Body of pancreas (tissue), 4 donors: ENCODE measurements around the gene BRIP1. TPM values are rescaled to one million over a fixed set of nuclear protein-coding genes. Genes with fewer than 3 reads are reported as not detected.

ENCODE experiments used
- ATAC-seq: fragments of 150-250 bp; one replicate; pipeline ENCODE4 v1.9.1; 2016
- DNase-seq, 4 donors: peaks; one replicate each; pipeline ENCODE4 v3.0.0-alpha.2; 2019
- H3K27ac ChIP-seq, 4 donors: fragments of 200-600 bp; sonication (generic); 1 replicate in 3 of 4; 2 replicates in 1 of 4; pipeline versions ENCODE4 v1.5.1 to v1.6.1; 2016 to 2019; ENCODE audit warnings: mild to moderate bottlenecking in 1 of 4, mixed read lengths in 1 of 4, moderate library complexity in 1 of 4
- H3K27me3 ChIP-seq, 2 donors: fragments of 200-600 bp; sonication (generic); one replicate each; pipeline ENCODE4 v1.6.0; 2016; ENCODE audit warnings: mild to moderate bottlenecking in 1 of 2
- H3K36me3 ChIP-seq, 2 donors: fragments of 200-600 bp; sonication (generic); replicated peaks in 1 of 2; 2 replicates each; pipeline ENCODE4 v1.5.1; 2016; ENCODE audit warnings: low read depth in 2 of 2; ENCODE audit not compliant: insufficient read depth in 1 of 2
- H3K4me1 ChIP-seq: fragments of 200-600 bp; sonication (generic); one replicate; pipeline ENCODE4 v1.6.0; 2016
- H3K4me3 ChIP-seq, 2 donors: fragments of 200-600 bp; sonication (generic); 1 replicate in 1 of 2; 2 replicates in 1 of 2; pipeline ENCODE4 v1.5.1; 2016 to 2019
- H3K9me3 ChIP-seq, 3 donors: fragments of 200-600 bp; sonication (generic); 1 replicate in 2 of 3; 2 replicates in 1 of 3; pipeline ENCODE4 v1.5.1; 2016
- POLR2A ChIP-seq, 3 donors: fragments of 450-650 bp; IDR thresholded peaks; one replicate each; pipeline ENCODE4 v1.6.1; 2016; ENCODE audit warnings: antibody characterized with exemption in 3 of 3, mild to moderate bottlenecking in 2 of 3
- WGBS, 2 donors: methylation state at CpG; one replicate each; pipeline ENCODE4 v1.1.5; 2017; 5-methylcytosine and 5-hydroxymethylcytosine counted together
- intact Hi-C: fragments of 100-400 bp; cut with DNase I; formaldehyde crosslinking; loops from one replicate; pipeline ENCODE4 v1.15.1; 2023
- total RNA-seq, 2 donors: library from RNA; depleted of rRNA; stranded (reverse); fragments of >200 nt; gene quantifications; one replicate each; pipeline ENCODE4 v1.1.0, GENCODE V29; 2016
- TF ChIP-seq, protein P1 (sequence below), 7 experiments: fragments of 450-650 bp in 4 of 7; fragments of 200-600 bp in 3 of 7; sonication (generic) in 3 of 7; IDR thresholded peaks; one replicate each; pipeline ENCODE4 v1.5.1; 2016 to 2019; ENCODE audit warnings: antibody characterized with exemption in 7 of 7

Gene BRIP1
- total RNA-seq, 2 donors from 2014 or later: under 0.01 to 0.33 TPM

- Histone ChIP-seq H3K4me3 (no peak overlapping the region), H3K9me3 (no peaks in the 10 kb centered on the region), H3K36me3 (no peaks in the 10 kb centered on the region), H3K27ac (no peak overlapping the region), H3K27me3 (no peaks in the 10 kb centered on the region), H3K4me1 (no peaks in the 10 kb centered on the region)
- DNase-seq (no peak), ATAC-seq (no peak)
- no peak for TF ChIP-seq POLR2A (IDR thresholded peaks at IDR 0.05)
- TF ChIP-seq, protein P1, sequence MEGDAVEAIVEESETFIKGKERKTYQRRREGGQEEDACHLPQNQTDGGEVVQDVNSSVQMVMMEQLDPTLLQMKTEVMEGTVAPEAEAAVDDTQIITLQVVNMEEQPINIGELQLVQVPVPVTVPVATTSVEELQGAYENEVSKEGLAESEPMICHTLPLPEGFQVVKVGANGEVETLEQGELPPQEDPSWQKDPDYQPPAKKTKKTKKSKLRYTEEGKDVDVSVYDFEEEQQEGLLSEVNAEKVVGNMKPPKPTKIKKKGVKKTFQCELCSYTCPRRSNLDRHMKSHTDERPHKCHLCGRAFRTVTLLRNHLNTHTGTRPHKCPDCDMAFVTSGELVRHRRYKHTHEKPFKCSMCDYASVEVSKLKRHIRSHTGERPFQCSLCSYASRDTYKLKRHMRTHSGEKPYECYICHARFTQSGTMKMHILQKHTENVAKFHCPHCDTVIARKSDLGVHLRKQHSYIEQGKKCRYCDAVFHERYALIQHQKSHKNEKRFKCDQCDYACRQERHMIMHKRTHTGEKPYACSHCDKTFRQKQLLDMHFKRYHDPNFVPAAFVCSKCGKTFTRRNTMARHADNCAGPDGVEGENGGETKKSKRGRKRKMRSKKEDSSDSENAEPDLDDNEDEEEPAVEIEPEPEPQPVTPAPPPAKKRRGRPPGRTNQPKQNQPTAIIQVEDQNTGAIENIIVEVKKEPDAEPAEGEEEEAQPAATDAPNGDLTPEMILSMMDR (IDR thresholded peaks at IDR 0.05): no peak
- intact Hi-C loops: no loop called here
- WGBS, 2 donors: 95 to 96% methylated on average over 3 of the region's 3 CpGs
Observed at GRCh38 chr17:61817452-61817851, 45.9 kb downstream of the BRIP1 start.

GRCh38 chr17:61816538-61816937 is 46.8 kb downstream of the BRIP1 start:
- H3K9me3 ChIP-seq: no peaks in the 10 kb centered on the region
- no peak for TF ChIP-seq POLR2A (IDR thresholded peaks at IDR 0.05)
- TF ChIP-seq, protein P1 (IDR thresholded peaks at IDR 0.05): no peak
- H3K4me1 ChIP-seq: no peaks in the 10 kb centered on the region
- DNase-seq (no peak), ATAC-seq (no peak)
- 55 to 69% methylated on average over 4 of the region's 4 CpGs for WGBS, 2 donors
- no peak overlapping the region for H3K27ac ChIP-seq
- intact Hi-C loops: no loop called here
- H3K36me3 ChIP-seq: no peaks in the 10 kb centered on the region
- no peak overlapping the region for H3K4me3 ChIP-seq
- H3K27me3 ChIP-seq: no peaks in the 10 kb centered on the region

DNA sequence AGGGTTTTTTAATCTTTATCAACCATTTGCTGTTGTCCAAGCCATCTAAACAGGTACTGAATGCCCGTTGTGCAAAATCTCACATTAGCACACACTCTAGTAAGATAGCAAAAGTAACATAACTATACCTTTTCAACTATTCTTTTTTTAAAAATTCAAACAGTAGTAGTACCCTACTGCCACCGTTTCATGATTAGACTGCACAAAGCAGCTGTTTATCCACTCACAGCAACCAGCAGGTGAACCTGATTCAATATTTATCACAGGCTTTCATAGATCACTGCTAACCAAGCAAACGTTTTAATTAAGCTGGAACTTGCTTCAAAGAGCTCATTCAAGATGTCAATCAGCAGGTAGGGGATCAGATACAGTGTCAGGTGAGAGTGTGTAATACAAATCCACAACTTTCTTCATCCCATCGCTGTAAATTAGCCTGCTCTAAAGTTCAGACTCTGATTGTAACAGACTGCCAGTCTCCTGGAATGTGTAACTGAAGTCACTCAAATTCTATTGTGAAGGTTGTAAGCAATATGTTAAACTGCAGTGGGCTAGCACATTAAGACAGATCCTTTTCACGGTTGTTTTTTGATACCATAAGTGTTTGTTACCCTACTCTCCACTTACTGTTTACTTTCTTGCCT is 47.3 kb downstream of the BRIP1 start:
- Histone ChIP-seq H3K27ac (no peak overlapping the region), H3K27me3 (no peaks in the 10 kb centered on the region), H3K4me1 (no peaks in the 10 kb centered on the region), H3K4me3 (no peak overlapping the region), H3K9me3 (no peaks in the 10 kb centered on the region), H3K36me3 (no peaks in the 10 kb centered on the region)
- ATAC-seq (no peak), DNase-seq (no peak)
- TF ChIP-seq POLR2A (IDR thresholded peaks at IDR 0.05): no peak
- TF ChIP-seq, protein P1 (IDR thresholded peaks at IDR 0.05): no peak
- WGBS, 2 donors: 16 to 23% methylated on average over 5 of the region's 5 CpGs
- intact Hi-C loops: no loop called here

DNA sequence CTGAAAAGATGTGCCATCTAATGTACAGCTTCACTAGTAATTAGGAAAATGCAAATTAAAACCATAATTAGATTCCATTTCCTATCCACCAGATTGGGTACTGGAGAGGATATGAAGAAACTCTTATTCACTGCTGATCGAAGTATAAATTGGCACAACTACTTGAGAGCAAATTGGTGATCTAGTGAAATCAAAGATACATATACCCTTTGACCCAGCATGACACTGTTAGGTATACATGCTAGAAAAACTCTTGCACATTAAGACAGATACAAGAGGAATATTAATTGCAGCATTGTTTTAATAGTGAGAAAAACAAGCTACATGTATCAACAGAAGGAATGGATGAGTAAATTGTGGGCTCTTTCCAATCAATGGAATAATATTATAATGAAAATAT is 48.8 kb downstream of the BRIP1 start:
- Histone ChIP-seq H3K36me3 (no peaks in the 10 kb centered on the region), H3K4me3 (no peak overlapping the region), H3K9me3 (no peaks in the 10 kb centered on the region), H3K4me1 (no peaks in the 10 kb centered on the region), H3K27ac (no peak overlapping the region), H3K27me3 (no peaks in the 10 kb centered on the region)
- TF ChIP-seq, protein P1 (IDR thresholded peaks at IDR 0.05): no peak
- no peak for TF ChIP-seq POLR2A (IDR thresholded peaks at IDR 0.05)
- ATAC-seq: no peak
- DNase-seq: no peak
- WGBS, 2 donors: 92 to 96% methylated on average over 1 of the region's 1 CpG
- intact Hi-C loops: no loop called here

- H3K4me1 ChIP-seq: no peaks in the 10 kb centered on the region
- no peak for DNase-seq
- H3K9me3 ChIP-seq: no peaks in the 10 kb centered on the region
- ATAC-seq: no peak
- 78 to 94% methylated on average over 1 of the region's 1 CpG for WGBS, 2 donors
- intact Hi-C loops: no loop called here
- H3K27ac ChIP-seq: no peak overlapping the region
- H3K4me3 ChIP-seq: no peak overlapping the region
- TF ChIP-seq, protein P1 (IDR thresholded peaks at IDR 0.05): no peak
- TF ChIP-seq POLR2A (IDR thresholded peaks at IDR 0.05): no peak
- no peaks in the 10 kb centered on the region for H3K27me3 ChIP-seq
- H3K36me3 ChIP-seq: no peaks in the 10 kb centered on the region
Observed at GRCh38 chr17:61813211-61813610, 50.1 kb downstream of the BRIP1 start.
